SIG-M5 treated with dmso at 0.1 percent for 504 hours (cell line): ENCODE results near the gene PRX.
"Not testable (repeated sequence)": the region's sequence is repeated elsewhere in the genome, so short reads cannot be mapped to it uniquely, and the experiment has no call there.

Experiments used
- DNase-seq: peaks from one replicate; lab custom pipeline; 2025; ENCODE audit not compliant: unreplicated experiment; lab: John Stamatoyannopoulos, UW

PRX gene

GRCh38 chr19:40390084-40390742, 23.0 kb downstream of the PRX start, which contains the start of gene HIPK4:
Gene HIPK4, minus strand, starts transcription at chr19:40390181. Its CDS starts 279 bp downstream, at chr19:40389902.
- DNase-seq: no peak

GRCh38 chr19:40389404-40390083, 23.6 kb downstream of the PRX start:
- no peak for DNase-seq

GRCh38 chr19:40388481-40388880, 24.7 kb downstream of the PRX start:
- DNase-seq: no peak

GRCh38 chr19:40387155-40387554, 26.0 kb downstream of the PRX start:
- no peak for DNase-seq

- no peak for DNase-seq
Observed at GRCh38 chr19:40383668-40384248, 29.4 kb downstream of the PRX start.

GRCh38 chr19:40381321-40381720, 31.9 kb downstream of the PRX start:
- DNase-seq: no peak

DNA sequence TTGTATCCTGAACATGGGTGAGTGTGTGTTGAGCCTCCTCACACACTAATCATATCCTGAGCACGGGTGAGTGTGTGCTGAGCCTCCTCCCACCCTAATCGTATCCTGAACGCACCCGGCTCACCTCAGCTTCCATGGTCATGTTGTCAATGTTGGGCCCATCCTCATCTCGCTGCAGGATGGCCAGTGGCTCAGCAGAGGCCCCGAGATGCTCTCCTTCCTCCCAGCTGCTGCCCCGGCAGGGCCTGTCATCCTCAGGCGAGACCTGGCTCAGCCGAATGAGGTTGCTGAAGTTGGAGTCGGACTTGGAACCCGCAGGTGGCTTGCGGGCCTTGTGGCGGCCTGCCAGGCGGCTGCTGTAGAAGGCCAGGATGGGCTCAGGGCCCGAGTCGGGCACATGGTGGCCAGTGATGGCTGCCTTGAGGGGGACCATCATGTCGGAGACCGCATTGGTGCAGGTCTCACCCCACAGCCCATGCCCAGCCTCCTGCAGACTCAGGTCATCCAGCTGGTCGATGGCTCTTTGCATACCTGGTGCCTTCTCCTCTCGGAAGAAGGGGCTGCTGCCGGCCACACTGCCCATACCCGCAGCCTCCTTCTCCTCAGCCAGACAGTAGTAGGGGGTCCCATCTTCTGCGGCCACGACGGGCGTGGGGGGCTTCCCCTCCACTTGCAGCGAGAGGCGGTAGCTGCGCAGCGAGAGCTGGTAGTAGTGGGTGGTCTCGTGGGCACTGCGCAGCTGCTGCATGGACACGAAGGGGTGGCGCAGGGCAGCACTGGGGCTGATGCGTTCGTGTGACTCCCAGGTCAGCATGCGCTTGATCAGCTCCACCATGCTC, 32.8 kb downstream of the PRX start:
- no peak for DNase-seq

DNA sequence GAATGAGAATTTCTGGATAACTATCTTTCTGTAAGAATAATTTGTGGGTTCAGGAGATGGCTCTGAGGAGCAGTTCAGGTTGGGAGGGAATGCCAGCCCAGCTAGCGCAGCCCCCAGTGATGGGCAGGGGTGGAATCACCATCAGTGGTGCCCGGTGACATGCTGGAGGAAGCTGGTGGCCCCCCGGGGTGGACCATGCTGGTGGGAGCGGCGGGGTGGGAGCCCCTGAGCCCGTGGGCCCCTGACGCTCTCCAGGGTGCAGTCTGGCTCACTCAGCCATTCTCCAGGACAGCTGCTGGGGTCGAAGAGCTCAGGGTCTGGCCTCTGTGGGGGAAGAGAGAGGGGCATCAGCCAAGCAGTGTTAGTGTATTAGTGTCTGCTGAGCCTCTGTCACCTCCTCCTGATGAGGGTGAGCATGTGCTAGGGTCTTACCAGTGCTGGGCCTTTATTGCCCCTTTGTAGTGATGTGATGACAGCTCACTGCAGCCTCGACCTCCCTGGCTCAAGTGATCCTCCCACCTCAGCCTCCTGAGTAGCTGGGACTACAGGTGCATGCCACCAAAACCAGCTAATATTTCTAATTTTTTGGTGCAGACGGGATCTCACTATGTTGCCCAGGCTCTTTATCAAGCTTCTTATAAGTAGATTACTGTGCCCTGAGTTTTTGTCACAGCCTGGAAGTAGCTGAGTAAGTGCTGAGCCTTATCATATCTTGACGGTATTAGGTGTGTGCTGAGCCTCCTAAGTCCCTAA, 33.6 kb downstream of the PRX start:
- DNase-seq: no peak

GRCh38 chr19:40378509-40378908, 34.7 kb downstream of the PRX start:
- DNase-seq: no peak

- no peak for DNase-seq
Observed at GRCh38 chr19:40377876-40378385, 35.2 kb downstream of the PRX start.

DNA sequence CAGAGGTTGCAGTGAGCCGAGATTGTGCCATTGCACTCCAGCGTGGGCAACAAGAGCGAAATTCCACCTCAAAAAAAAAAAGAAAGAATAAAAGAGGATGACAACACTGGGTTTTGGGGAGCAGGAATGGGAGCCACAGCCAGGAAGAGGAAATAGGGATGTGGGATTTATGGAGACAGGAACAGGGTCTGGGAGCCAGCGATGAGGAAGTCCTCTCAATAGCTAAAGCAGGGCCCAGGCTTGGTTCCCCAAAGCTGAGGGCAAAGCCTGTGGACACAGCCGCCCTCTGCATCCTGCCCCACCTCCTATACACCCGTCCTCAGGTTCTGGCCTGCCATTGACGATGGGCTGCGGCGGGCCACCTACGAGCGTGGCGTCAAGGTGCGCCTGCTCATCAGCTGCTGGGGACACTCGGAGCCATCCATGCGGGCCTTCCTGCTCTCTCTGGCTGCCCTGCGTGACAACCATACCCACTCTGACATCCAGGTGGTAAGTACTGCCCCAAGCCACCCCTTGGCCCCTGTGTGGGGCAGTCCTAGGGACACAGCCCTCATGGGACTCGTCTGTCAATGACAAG, 36.8 kb downstream of the PRX start:
- no peak for DNase-seq

GRCh38 chr19:40374084-40374483, 39.1 kb downstream of the PRX start:
- no peak for DNase-seq

DNA sequence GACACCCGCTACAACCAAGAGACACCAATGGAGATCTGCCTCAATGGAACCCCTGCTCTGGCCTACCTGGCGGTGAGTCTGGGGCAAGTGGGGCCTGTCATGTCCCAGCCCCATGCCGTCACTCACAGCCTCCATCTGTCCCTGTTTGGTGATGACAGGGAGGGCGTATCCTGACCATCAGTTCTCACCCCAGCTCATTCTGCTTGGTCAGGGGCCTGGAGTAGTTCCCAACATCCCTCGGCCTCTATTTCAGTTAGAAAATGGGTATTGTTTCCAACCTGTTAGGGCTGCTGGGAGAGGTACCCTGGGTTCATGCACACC, 41.4 kb downstream of the PRX start:
- no peak for DNase-seq

- no peak for DNase-seq
Observed at GRCh38 chr19:40370997-40371801, 42.0 kb downstream of the PRX start.

- DNase-seq: not testable (repeated sequence)
Observed at GRCh38 chr19:40370253-40370652, 42.9 kb downstream of the PRX start.

- DNase-seq: no peak
Observed at GRCh38 chr19:40369797-40370196, 43.4 kb downstream of the PRX start.

GRCh38 chr19:40367577-40368434, 45.4 kb downstream of the PRX start:
- DNase-seq: no peak

DNA sequence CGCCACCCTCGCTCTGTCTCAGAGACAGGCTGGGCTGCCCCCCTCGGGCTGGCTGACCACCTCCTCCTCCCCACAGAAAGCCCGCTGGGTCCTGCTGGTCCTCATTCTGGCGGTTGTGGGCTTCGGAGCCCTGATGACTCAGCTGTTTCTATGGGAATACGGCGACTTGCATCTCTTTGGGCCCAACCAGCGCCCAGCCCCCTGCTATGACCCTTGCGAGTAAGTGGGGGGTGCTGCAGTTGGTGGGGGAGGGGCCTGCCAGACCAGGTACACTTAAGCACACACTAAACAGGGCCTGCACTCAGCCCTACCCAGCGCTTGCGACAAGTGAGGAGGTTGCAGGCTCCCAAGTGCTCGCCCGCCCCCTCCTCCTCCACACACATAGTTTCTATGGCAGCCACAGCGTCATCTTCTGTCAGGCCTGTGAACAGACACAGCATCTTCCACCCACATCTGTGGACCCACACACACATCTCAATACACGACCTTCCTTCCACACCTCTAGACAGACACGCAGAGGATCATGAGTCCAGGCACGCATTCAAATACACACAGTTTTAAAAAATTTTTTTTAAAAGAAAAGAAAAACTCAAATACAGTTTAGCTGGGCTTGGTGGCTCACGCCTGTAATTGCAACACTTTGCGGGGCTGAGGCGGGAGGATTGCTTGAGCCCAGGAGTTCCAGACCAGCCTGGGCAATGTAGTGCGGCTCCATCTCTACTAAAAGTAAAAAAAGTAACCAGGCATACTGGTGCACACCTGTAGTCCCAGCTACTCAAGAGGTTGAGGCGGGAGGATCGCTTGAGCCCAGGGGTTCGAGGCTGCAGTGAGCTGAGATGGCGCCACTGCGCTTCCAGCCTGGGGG, 46.2 kb downstream of the PRX start:
- no peak for DNase-seq
